ENCODE results near the gene KCNH2. TPM values are rescaled to one million over a fixed set of nuclear protein-coding genes. Genes with fewer than 3 reads are reported as not detected.

The KCNH2 gene
- total RNA-seq, 1 experiment from 2014 or later: 1.8 TPM

DNA sequence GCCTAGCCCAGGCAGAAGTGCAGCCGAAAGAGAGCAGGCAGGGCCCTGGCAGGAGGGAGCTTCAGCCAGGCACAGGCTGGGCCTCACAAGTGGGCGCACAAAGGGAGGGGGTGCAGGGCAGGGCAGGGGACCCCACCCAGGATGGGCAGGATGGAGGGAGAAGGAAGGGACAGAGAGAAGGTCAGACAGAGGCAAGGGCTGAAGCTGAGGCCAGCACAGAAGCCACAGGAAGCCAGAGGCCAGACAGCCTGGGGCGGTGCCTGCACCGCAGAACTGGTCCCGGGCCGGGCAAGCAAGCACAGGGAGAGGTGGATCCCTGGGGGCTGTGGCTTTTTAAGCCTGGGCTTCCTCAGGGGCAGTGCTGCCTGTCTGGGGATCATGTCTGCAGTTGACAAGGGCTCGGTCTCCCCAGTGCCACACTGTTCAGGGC, 29.4 kb upstream of the KCNH2 start:
- no peak for TF ChIP-seq SIN3A (IDR thresholded peaks at IDR 0.05; ENCODE audit: borderline replicate concordance, insufficient read depth, low read depth, low read length)
- no peak for TF ChIP-seq TCF7L2 (IDR thresholded peaks at IDR 0.05; ENCODE audit: low read depth, low read length)
- TF ChIP-seq, protein P1, sequence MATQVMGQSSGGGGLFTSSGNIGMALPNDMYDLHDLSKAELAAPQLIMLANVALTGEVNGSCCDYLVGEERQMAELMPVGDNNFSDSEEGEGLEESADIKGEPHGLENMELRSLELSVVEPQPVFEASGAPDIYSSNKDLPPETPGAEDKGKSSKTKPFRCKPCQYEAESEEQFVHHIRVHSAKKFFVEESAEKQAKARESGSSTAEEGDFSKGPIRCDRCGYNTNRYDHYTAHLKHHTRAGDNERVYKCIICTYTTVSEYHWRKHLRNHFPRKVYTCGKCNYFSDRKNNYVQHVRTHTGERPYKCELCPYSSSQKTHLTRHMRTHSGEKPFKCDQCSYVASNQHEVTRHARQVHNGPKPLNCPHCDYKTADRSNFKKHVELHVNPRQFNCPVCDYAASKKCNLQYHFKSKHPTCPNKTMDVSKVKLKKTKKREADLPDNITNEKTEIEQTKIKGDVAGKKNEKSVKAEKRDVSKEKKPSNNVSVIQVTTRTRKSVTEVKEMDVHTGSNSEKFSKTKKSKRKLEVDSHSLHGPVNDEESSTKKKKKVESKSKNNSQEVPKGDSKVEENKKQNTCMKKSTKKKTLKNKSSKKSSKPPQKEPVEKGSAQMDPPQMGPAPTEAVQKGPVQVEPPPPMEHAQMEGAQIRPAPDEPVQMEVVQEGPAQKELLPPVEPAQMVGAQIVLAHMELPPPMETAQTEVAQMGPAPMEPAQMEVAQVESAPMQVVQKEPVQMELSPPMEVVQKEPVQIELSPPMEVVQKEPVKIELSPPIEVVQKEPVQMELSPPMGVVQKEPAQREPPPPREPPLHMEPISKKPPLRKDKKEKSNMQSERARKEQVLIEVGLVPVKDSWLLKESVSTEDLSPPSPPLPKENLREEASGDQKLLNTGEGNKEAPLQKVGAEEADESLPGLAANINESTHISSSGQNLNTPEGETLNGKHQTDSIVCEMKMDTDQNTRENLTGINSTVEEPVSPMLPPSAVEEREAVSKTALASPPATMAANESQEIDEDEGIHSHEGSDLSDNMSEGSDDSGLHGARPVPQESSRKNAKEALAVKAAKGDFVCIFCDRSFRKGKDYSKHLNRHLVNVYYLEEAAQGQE (IDR thresholded peaks at IDR 0.05; ENCODE audit: insufficient read depth in 1 of 2, low read depth in 2 of 2, low read length in 1 of 2): no peak
- TF ChIP-seq, protein P2, sequence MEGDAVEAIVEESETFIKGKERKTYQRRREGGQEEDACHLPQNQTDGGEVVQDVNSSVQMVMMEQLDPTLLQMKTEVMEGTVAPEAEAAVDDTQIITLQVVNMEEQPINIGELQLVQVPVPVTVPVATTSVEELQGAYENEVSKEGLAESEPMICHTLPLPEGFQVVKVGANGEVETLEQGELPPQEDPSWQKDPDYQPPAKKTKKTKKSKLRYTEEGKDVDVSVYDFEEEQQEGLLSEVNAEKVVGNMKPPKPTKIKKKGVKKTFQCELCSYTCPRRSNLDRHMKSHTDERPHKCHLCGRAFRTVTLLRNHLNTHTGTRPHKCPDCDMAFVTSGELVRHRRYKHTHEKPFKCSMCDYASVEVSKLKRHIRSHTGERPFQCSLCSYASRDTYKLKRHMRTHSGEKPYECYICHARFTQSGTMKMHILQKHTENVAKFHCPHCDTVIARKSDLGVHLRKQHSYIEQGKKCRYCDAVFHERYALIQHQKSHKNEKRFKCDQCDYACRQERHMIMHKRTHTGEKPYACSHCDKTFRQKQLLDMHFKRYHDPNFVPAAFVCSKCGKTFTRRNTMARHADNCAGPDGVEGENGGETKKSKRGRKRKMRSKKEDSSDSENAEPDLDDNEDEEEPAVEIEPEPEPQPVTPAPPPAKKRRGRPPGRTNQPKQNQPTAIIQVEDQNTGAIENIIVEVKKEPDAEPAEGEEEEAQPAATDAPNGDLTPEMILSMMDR (IDR thresholded peaks at IDR 0.05): no peak
- TF ChIP-seq POLR2AphosphoS5 (IDR thresholded peaks at IDR 0.05; ENCODE audit: low read depth, low read length): no peak
- Histone ChIP-seq H3K4me1 (ENCODE audit: control insufficient read depth, insufficient read depth, low read length) (peaks cover 34% of the 10 kb centered on the region), H3K9me3 (ENCODE audit: control insufficient read depth, insufficient read depth, low read depth, low read length) (no peaks in the 10 kb centered on the region), H3K27ac (ENCODE audit: low read length) (no peak overlapping the region), H3K36me3 (ENCODE audit: control insufficient read depth, insufficient read depth, low read length) (no peaks in the 10 kb centered on the region), H3K4me3 (ENCODE audit: low read depth in 2 of 2, low read length in 2 of 2) (no peak overlapping the region), H3K27me3 (ENCODE audit: control insufficient read depth, insufficient read depth, low read length) (no peaks in the 10 kb centered on the region)
- intact Hi-C loops (cut with micrococcal nuclease; ENCODE audit: unreplicated experiment) (no loop called here), in situ Hi-C loops (cut with HindIII; ENCODE audit: low pct_unique_long_range_greater_than_20kb, low sequenced_read_pairs) (no loop called here)
- POLR2A ChIA-PET: no interaction called here
- DNase-seq (ENCODE audit: low read depth, low spot score) (no peak), ATAC-seq (no peak)
- CTCF ChIA-PET: interaction anchor here (1.1 kb wide), 1 partner anchor 13 kb away, joined by 4 read pairs; no protein-coding TSS in a partner anchor
- no TSS peak for BruUV-seq (replicated peaks)

DNA sequence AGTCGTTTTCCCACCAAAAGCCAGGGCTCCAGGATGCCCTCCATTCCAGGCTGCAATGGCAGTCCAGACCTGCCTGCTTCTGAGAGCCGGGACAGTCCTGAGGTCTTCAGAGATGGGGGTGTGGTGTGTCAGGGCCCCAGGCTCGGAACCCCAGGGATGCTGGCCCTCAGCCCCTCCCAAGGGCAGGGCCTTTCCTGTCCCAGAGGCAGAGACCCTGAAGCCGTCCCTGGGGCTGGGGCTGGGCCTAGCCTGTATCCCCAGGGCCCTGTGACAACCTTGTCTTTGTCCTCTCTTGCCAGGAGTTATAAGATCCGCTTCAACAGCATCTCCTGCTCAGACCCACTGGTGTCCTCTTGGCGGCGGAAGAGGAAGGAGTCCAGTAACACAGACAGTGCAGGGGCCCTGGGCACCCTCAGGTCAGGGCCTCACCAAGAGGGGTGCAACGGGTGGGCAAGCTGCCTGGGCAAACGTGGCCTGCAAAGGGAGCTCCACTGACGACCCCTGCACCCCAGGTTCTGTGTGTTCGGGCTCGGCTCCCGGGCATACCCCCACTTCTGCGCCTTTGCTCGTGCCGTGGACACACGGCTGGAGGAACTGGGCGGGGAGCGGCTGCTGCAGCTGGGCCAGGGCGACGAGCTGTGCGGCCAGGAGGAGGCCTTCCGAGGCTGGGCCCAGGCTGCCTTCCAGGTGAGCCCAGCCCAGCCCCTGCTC, 28.6 kb upstream of the KCNH2 start:
- no peaks in the 10 kb centered on the region for H3K27me3 ChIP-seq (ENCODE audit: control insufficient read depth, insufficient read depth, low read length)
- H3K9me3 ChIP-seq (ENCODE audit: control insufficient read depth, insufficient read depth, low read depth, low read length): no peaks in the 10 kb centered on the region
- H3K27ac ChIP-seq (ENCODE audit: low read length): no peak overlapping the region
- in situ Hi-C loops (cut with HindIII; ENCODE audit: low pct_unique_long_range_greater_than_20kb, low sequenced_read_pairs) (no loop called here), intact Hi-C loops (cut with micrococcal nuclease; ENCODE audit: unreplicated experiment) (no loop called here)
- no peaks in the 10 kb centered on the region for H3K36me3 ChIP-seq (ENCODE audit: control insufficient read depth, insufficient read depth, low read length)
- H3K4me3 ChIP-seq (ENCODE audit: low read depth in 2 of 2, low read length in 2 of 2): no peak overlapping the region
- POLR2A ChIA-PET: no interaction called here
- TF ChIP-seq SIN3A (IDR thresholded peaks at IDR 0.05; ENCODE audit: borderline replicate concordance, insufficient read depth, low read depth, low read length): no peak
- TF ChIP-seq, protein P2 (IDR thresholded peaks at IDR 0.05): no peak
- TF ChIP-seq POLR2AphosphoS5 (IDR thresholded peaks at IDR 0.05; ENCODE audit: low read depth, low read length): no peak
- TF ChIP-seq, protein P1 (IDR thresholded peaks at IDR 0.05; ENCODE audit: insufficient read depth in 1 of 2, low read depth in 2 of 2, low read length in 1 of 2): no peak
- no peak for TF ChIP-seq TCF7L2 (IDR thresholded peaks at IDR 0.05; ENCODE audit: low read depth, low read length)
- peaks cover 31% of the 10 kb centered on the region for H3K4me1 ChIP-seq (ENCODE audit: control insufficient read depth, insufficient read depth, low read length)
- BruUV-seq (replicated peaks): no TSS peak
- CTCF ChIA-PET: interaction anchor here (1.6 kb wide), 1 partner anchor 12 kb away, joined by 5 read pairs; no protein-coding TSS in a partner anchor
- ATAC-seq (no peak), DNase-seq (ENCODE audit: low read depth, low spot score) (no peak)
